HepG2 (cell line): ENCODE data around the gene FAM174C. TPM values are rescaled to one million over a fixed set of nuclear protein-coding genes. Genes with fewer than 3 reads are reported as not detected.

ENCODE experiments used
- ATF6 ChIP-seq: sonication (generic); formaldehyde crosslinking; conservative IDR thresholded peaks from 2 replicates; pipeline ENCODE4 v1.4.0; 2020; ENCODE audit warnings: missing genetic modification reagents
- CBX5 ChIP-seq: sonication (generic); formaldehyde crosslinking; IDR thresholded peaks from 2 replicates; pipeline ENCODE4 v1.4.0; 2020; ENCODE audit warnings: missing genetic modification reagents, borderline replicate concordance
- FOSL2 ChIP-seq: sonication (generic); formaldehyde crosslinking; IDR thresholded peaks from 2 replicates; pipeline ENCODE4 v1.4.0; 2020; ENCODE audit warnings: missing genetic modification reagents
- HCFC1 ChIP-seq: fragments of 150-350 bp; IDR thresholded peaks from 2 replicates; pipeline ENCODE4 v1.6.1; 2014; ENCODE audit warnings: low read depth, low read length
- KLF9 ChIP-seq: IDR thresholded peaks from 2 replicates; pipeline ENCODE4 v1.6.1; 2016; ENCODE audit warnings: low read depth
- MAFK ChIP-seq, 2 experiments: IDR thresholded peaks in 1 of 2; conservative IDR thresholded peaks in 1 of 2; 2 replicates each; pipeline ENCODE4 v1.6.1; 2011; ENCODE audit warnings: improper control_type of control experiment in 2 of 2, low read length in 2 of 2
- SIX4 ChIP-seq: sonication (generic); formaldehyde crosslinking; IDR thresholded peaks from 2 replicates; pipeline ENCODE4 v1.4.0; 2020; ENCODE audit warnings: missing genetic modification reagents
- TFDP1 ChIP-seq: IDR thresholded peaks from 2 replicates; pipeline ENCODE4 v1.6.1; 2016; ENCODE audit warnings: missing compliant biosample characterization, missing genetic modification reagents, borderline replicate concordance
- THRA ChIP-seq: sonication (generic); formaldehyde crosslinking; IDR thresholded peaks from 2 replicates; pipeline ENCODE4 v1.4.0; 2020; ENCODE audit warnings: missing genetic modification reagents, borderline replicate concordance
- ZBTB40 ChIP-seq, 2 experiments: fragments of 450-650 bp in 1 of 2; sonication (generic) in 1 of 2; formaldehyde crosslinking in 1 of 2; IDR thresholded peaks; 2 replicates each; pipeline versions ENCODE4 v1.6.1 to v1.8.0; 2016 to 2022; ENCODE audit warnings: antibody characterized with exemption in 1 of 2, mild to moderate bottlenecking in 1 of 2, missing genetic modification reagents in 1 of 2
- ZMYM3 ChIP-seq: sonication (generic); formaldehyde crosslinking; IDR thresholded peaks from 2 replicates; pipeline ENCODE4 v1.5.1; 2020; ENCODE audit warnings: mild to moderate bottlenecking, missing genetic modification reagents
- ZNF224 ChIP-seq: sonication (generic); formaldehyde crosslinking; IDR thresholded peaks from 2 replicates; pipeline ENCODE4 v1.5.0; 2020; ENCODE audit warnings: mild to moderate bottlenecking, missing genetic modification reagents
- ZNF484 ChIP-seq: sonication (generic); formaldehyde crosslinking; IDR thresholded peaks from 2 replicates; pipeline ENCODE4 v1.5.1; 2020; ENCODE audit warnings: mild to moderate bottlenecking, low read depth, missing genetic modification reagents, borderline replicate concordance
- ZNF841 ChIP-seq: sonication (generic); formaldehyde crosslinking; IDR thresholded peaks from 2 replicates; pipeline ENCODE4 v1.8.1; 2023; ENCODE audit warnings: missing genetic modification reagents, borderline replicate concordance
- polyA plus RNA-seq, 8 experiments: library from polyadenylated mRNA; depleted of rRNA in 3 of 8; stranded (reverse) in 7 of 8; unstranded in 1 of 8; fragments of >200 nt; fragmentation: Illumina TruSeq in 4 of 8; extraction: Trizol in 4 of 8; gene quantifications; 2 replicates each; pipeline versions ENCODE4 v1.2.1 to v1.2.3, GENCODE V29; 2011 to 2016; ENCODE audit warnings: low read depth in 4 of 8, missing spikeins in 1 of 8, mixed read lengths in 1 of 8; ENCODE audit not compliant: insufficient read depth in 1 of 8
- total RNA-seq, 5 experiments: library from RNA; depleted of rRNA; stranded (reverse); fragments of >200 nt; fragmentation: Illumina TruSeq; extraction: Trizol; gene quantifications; 2 replicates each; pipeline ENCODE4 v1.2.3, GENCODE V29; 2016; ENCODE audit warnings: low read depth in 1 of 5

The FAM174C gene
- total and polyA plus RNA-seq, 2 of the 13 experiments (the other 11 are each of a cell fraction or from before 2014, with no cell fraction given): 19.5 to 31.3 TPM

- no peak for TF ChIP-seq HCFC1
- TF ChIP-seq TFDP1 (CRISPR knock-in tag): no peak
- no peak for TF ChIP-seq ZBTB40 (IDR thresholded peaks at IDR 0.05)
- TF ChIP-seq ZBTB40 (CRISPR knock-in tag; IDR thresholded peaks at IDR 0.05): no peak
- no peak for TF ChIP-seq ATF6 (CRISPR knock-in tag)
- no peak for TF ChIP-seq KLF9 (CRISPR knock-in tag)
- no peak for TF ChIP-seq ZNF224
- TF ChIP-seq SIX4 (CRISPR knock-in tag): no peak
- no peak for TF ChIP-seq MAFK (conservative IDR thresholded peaks at IDR 0.05 in 1 of 2, IDR thresholded peaks at IDR 0.05 in 1 of 2; ENCODE audit: low read length in 2 of 2)
- TF ChIP-seq ZMYM3 (CRISPR knock-in tag): no peak
- TF ChIP-seq THRA: peak; percentile 26; the same call in 1 of the 2 replicates
- no peak for TF ChIP-seq FOSL2 (CRISPR knock-in tag)
- TF ChIP-seq CBX5 (CRISPR knock-in tag): 0 out of 2 replicates have a peak, but pooled peaks have one; percentile 22
- no peak; the same call in 1 of the 2 replicates for TF ChIP-seq ZNF484 (CRISPR knock-in tag)
- TF ChIP-seq ZNF841 (CRISPR knock-in tag): no peak
Observed at GRCh38 chr19:1266916-1267476, 8.3 kb upstream of the FAM174C start (continued).
